NCI-H524 treated with DMSO at 0.1 percent for 48 hours (cell line): Measurements from ENCODE around the gene TGOLN2.
"Not testable (repeated sequence)": the region's sequence is repeated elsewhere in the genome, so short reads cannot be mapped to it uniquely, and the experiment has no call there.

Experiments
- DNase-seq: peaks from one replicate; lab custom pipeline; 2025; lab: John Stamatoyannopoulos, UW

The TGOLN2 gene

DNA sequence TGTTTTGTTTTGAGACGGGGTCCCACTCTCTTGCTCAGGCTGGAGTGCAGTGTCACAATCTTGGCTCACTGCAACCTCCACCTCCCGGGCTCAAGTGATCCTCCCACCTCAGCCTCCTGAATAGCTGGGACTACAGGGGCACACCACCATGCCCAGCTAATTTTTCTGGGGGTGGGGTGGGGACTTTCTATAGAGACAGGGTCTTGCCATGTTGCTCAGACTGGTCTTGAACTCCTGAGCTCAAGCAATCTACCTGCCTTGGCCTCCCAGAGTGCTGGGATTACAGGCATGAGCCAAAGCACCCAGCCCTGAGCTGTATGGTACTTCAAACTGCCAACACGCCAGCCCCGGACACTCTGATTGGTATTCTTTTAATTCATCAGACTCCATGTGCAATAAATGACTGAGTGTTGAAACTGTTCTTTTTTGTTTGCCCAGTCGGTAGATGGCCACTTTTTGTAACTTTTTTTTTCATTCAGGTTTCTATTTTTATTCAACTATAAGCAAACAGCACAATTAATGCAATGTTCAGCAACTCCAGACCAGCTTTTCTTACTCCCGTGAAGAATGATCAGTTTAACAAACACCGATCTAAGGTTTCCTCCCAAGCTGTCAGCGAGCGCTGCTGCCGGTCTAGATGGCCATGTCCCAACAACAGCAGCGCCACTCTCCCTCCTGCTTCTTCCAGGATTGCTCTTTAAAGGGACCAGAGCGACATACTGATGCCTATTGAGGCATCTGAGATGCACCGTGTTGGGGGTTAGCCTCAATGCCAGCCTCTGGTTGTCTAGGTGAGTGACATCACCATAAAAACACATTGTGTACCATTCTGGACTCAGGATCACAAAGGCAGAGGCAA is 12.5 kb upstream of the TGOLN2 start:
- DNase-seq: no peak

DNA sequence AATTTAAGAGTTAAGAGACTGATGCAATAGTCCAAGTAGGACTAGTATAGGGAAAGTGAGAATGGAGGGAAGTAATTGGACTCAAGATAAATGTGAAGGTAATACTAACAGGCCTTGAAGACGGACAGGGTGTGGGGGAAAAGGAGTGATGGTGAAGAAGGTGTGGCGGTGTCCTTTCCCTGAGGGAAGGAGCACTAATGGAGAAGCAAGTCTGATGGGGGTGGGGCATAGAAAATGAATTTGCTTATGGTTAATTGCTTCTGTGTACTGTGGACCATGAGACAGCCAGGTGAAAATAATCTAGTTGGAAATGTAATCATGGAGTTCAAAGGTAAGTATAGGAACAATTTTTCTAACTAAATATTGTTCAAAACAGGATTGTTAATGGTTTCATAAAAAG is 7.1 kb upstream of the TGOLN2 start:
- DNase-seq: no peak

DNA sequence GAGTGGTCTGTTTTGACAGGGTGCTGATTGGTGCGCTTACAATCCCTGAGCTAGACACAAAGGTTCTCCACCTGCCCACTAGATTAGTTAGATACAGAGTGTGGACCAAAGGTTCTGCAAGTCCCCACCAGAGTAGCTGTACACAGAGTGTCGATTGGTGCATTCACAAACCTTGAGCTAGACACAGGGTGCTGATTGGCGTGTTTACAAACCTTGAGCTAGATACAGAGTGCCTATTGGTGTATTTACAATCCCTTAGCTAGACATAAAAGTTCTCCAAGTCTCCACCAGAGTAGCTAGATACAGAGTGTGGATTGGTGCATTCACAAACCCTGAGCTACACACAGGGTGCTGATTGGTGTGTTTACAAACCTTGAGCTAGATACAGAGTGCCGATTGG is 6.1 kb upstream of the TGOLN2 start:
- DNase-seq: not testable (repeated sequence)

DNA sequence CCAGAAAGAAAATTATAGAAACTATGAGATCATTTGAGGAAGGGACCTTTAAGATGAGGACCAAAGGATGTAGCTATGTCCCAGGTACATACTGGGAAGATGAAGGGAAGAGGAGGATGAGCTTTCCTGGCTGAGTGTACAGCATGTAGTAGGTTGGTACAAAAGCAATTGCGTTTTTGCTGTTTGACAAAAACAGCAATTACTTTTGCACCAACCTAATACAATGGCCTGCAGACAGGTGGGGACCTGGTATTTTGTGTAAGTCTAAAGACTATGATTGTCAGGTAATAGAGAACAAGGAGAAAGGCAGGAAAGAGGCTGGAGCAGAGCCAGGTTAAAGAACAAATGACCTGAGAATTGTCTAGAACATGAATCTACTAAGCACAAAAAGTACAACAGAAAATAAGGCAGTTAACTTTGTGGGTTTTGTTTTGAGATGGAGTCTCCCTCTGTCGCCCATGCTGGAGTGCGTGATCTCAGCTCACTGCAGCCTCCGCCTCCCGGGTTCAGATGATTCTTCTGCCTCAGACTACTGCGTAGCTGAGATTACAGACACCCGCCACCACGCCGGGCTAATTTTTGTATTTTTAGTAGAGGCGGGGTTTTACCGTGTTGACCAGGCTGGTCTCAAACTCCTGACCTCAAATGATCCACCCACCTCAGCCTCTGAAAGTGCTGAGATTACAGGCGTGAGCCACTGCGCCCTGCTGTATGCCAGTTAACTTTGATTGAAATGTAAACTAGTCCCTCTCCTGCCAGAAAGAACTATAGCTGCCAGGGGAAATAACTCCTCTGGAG is 3.2 kb upstream of the TGOLN2 start:
- no peak for DNase-seq

DNA sequence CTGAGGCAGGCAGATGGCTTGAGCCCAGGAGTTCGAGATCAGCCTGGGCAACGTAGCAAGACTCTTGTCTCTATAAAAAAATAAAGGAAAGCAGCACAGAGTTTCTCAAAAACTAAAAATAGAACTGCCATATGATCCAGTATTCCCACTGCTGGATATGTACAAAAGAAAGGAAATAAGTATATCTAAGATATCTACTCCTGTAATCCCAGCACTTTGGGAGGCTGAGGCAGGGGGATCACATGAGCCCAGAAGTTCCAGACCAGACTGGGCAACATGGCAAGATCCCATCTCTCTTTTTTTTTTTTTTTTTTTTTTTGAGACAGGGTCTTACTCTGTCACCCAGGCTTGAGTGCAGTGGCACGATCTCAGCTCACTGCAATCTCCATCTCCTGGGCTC is 1.9 kb upstream of the TGOLN2 start:
- DNase-seq: not testable (repeated sequence)

DNA sequence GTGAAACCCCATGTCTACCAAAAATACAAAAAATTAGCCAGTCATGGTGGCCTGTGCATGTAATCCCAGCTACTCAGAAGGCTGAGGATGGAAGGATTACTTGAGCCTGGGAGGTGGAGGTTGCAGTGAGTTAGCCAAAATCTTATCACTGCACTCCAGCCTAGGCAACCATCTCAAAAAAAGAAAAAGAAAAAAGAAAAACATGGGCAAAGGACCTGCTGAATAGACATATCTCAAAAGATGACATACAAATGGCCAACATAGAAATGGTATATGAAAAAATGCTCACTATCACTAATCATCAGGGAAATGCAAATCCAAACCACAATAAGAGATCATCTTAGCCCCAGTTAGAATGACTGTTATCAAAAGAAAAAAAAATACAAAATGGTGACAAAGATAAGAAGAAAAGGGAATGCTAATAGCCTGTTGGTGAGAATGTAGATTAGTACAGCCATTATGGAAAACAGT is 1.4 kb upstream of the TGOLN2 start:
- no peak for DNase-seq

DNA sequence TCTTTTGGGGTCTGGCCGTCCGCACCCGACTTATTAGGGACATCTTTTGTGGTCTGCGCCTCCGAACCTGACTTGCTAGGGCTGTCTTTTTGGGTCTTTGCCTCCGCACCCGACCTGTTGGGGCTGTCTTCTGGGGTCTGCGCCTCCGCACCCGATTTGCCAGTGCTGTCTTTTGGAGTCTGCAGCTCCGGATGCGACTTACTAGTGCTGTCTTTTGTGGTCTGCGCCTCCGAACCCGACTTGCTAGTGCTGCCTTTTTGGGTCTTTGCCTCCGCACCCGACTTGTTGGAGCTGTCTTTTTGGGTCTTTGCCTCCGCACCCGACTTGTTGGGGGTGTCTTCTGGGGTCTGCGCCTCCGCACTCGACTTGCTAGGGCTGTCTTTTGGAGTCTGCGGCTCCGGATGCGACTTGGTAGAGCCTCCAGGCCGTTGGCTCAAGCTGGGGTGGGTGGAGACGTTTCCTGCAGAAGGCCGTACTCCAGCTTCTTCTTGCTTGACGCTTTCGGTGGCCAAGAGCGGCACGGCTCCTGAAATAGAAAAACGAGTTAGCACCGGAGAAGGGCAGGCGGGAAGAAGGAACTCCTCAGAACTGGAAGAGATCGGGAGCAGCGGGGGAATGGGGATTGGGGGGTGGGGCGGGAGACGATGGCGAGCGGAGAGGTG is 498 bp downstream of the TGOLN2 start:
- DNase-seq: no peak

DNA sequence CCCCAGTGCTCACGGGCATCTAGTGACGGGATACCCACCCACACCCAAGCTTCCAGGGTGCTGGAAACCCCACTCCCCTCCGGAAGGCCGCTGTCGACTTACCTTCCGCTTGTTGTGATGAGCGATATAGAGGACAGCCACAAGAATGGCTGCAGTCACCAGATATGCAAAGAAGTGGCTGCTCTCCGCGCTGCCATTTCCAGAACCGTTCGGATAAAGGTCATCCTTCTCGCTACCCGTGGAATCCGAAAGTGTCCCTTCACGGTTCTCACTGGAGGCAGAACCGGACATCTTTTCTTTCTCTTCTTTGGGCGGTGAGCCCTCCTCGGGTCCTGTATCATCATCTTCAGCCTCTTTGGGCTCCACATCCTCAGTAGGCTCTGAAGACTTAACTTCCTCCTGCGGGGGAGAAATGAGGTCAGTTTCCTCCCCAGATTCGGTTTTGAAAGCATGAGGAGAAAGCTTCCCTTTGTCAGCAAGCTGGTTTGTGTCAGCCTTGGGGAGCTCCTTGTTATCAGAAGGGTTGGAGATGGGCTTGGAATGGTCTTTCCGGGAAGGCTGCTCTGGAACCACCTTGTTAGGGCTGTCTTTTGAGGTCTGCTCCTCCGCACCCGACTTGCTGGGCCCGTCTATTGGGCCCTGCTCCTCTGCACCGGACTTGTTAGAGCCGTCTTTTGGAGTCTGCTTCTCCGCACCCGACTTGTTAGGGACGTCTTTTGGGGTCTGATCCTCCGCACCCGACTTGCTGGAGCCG is 1.2 kb downstream of the TGOLN2 start:
- DNase-seq: no peak

DNA sequence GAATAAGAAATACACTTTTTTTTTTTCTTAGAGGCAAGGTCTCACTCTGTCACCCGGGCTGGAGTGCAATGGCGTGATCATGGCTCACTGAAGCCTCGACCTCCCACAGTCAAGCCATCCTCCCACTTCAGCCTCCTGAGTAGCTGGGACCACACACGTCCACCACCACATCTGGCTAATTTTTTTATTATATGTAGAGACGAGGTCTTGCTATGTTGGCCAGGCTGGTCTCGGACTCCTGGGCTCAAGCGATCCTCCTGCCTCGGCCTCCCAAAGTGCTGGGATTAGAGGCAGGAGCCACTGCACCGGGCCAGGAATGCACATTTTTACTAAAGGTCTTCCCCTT is 2.4 kb downstream of the TGOLN2 start:
- no peak for DNase-seq

DNA sequence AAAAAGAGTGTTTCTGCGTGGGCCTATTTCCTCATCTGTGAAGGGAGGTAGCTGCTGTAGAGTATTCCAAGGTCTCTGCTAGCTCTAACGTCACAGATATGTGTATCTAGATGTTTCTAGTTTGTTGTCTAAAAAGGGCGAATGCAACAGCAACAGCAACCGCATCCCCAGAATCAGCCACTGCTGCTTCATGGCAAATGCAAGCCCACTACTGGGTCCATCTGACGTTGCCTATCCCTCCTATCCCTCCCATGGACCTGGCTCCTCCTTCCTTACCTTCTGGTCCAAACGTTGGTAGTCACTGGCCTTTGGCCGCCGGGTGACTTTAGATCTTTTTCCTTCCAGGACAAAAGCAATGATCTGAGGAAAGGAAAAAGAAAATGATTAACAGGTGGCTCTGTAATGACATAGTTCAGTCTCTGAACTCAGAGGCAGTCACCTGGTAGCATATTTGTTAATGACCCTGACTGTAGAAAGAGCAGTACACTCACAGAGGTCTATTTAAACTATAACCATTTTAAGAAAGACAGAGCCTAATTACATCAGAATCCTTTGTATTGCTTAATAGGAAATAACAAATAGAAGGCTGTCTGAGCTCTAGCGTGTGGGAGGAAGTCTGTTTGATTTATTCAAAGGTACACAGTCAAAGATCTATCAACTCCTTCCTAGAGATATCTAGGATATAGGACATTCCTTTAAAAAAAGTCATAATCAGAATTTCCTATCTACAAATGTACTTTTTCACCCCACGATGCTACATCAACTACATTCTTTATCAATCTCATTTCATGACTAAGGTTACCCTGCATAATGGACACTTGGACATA is 2.9 kb downstream of the TGOLN2 start:
- no peak for DNase-seq

DNA sequence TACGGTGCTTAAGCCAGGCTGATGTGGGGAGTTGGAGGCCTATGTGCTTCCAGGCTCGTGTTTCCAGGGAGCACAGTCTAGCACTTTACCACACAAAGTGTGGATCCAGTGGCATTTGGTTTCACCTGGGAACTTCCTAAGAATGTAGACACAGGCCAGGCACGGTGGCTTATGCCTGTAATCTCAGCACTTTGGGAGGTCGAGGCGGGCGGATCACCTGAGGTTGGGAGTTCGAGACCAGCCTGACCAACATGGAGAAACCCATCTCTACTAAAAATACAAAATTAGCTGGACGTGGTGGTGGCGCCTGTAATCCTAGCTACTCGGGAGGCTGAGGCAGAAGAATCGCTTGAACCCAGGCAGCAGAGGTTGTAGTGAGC is 3.8 kb downstream of the TGOLN2 start:
- not testable (repeated sequence) for DNase-seq

DNA sequence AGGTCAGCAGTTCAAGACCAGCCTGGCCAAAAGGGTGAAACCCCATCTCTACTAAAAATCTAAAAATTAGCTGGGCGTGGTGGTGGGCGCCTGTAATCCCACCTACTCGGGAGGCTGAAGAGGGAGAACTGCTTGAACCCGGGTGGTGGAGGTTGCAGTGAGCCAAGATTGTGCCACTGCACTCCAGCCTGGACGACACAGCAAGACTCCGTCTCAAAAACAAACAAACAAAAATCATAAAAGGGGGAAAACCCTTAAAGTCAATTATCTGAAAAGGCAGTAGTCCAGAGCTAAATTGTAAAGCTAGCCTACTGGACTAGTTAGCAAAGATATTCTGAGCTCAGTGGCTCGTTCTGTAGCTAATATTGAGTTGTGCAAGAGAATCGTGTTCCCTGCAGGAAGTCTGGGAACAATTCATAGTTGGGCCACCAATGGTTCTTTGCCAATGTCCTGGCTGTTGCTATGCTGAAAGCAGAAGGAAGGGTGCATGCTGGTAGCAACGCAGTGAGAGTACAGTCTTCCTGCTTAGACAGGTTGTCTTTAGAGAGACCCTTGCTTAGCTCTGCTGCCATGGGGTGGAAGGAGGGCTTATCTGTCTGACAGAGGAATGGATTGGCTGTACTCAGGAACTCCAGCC is 4.3 kb downstream of the TGOLN2 start:
- DNase-seq: no peak

DNA sequence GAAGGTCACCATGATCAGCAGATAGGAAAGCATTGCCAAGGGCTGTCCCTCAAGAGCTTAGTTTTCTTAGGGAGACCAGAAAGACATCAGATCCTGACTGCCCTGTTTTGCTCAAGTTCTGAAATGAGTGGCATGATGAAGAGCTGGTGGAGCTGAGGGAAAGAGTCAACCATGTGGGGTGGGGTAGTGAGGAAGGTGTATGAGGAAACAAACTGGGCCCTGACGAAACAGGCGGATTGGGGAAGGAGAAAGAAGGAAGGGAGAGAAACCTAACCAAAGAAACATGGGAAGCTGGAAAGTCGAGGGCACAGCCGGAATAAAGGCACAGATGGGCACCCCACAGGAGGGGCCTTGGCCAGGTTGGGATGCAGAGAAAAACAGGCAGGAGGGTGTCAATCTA is 8.0 kb downstream of the TGOLN2 start:
- DNase-seq: no peak

DNA sequence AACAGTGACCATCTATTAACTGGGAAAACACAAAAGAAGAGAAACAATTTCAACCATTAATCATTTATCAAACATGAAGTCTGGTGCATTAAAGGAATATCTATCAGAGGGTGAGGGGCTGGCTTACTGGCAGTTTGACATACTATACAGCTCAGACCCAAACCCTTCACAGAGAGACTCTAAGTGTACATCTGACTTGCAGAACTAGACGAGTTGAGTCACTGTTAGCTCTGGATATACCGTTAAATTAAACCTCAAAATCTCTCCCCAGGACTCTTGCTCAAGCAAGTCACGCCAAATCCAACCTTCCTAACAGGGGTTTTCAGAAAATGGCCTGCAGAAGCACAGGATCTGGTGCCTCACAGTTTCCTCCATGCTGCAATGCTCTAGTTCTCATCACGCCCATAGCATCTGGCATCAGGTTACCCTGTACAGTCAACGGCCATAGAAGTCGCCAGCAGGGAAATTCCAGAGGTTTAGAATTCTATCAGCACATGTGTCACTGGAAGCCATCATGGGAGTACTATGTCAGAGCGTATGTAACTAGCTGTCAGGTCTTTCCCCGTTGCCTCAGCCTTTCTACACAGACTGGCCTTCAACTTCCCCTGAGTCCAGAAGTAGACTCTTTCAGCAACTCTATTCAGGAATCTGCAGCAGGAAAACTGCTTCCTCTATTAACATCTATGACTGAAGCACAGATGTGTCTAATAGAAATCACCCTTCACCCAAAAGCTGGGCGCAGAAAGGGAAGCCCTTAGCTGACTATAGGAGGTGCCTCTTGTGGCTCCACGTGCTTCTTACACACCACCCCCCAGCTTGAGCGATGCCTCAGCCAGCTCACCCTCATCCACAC is 9.3 kb downstream of the TGOLN2 start:
- DNase-seq: no peak

DNA sequence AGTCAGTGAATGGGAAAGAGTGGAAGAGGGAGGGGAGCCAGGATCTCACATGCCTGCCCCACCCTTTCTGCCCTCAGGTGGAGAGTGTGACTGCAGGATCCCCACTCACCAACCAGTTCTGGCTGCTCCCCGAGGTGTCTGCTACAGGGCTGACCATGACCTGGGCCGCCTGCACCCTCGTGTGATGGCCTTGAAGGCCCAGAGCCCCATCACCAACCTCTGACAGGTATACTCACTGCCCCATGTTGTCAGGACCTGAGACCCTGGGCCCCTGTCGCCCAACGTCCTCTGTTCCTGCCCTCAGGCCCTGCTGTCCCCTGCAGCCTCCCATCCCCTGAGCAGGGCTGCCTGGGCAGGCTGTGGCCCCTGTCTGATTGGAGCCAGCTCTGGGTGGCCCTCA is 11.9 kb downstream of the TGOLN2 start:
- not testable (repeated sequence) for DNase-seq

DNA sequence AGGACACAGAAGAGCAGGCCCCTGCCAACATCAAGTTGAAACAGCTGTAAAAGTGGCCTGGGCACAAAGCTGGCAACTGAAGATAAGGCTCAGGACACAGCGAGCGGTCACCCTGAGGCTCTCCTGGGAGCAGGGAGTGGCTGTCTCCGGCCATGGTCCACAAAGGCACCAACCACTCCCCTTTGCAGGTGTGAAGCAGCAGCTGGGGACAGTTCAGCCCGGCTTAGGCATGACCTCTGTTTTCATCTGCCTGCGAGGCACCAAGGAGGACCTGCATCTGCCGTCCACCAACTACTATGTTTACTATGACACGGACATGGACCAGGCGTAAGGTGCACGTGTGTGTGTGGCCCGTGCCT is 12.9 kb downstream of the TGOLN2 start:
- DNase-seq: no peak

DNA sequence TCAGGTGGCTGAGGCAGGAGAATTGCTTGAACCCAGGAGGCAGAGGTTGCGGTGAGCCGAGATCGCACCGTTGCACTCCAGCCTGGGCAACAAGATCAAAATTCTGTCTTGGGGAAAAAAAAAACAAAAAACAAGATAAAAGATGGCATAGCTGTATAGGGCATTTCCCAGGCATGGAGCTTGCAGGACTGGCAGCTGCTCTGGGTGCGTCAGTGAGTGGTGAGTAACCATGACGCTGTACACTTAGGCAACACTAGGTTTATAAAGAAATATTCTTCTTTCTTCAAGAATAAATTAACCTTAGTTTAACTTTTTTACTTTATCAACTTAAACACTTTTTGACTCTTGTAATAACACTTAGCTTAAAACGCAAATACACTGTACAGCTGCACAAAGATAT is 15.4 kb downstream of the TGOLN2 start:
- no peak for DNase-seq

DNA sequence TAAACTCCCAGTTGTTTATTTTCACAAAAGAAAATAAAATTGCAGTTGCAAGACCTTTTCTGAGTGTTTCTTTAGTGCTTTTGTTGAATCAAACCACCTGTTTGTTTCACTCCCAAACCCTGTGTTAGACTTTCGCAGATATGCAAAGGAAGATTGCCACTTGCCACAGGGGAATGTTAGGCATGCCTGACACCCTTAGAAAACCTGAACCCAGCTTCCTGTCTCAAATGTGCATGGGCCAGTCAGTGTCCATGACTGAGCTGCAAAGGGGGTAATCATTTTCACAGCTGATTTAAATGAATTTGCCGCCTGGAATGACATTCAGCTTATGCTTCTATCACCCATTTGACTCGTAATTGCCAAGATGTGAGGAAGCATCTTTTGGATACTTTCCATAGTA is 17.5 kb downstream of the TGOLN2 start:
- no peak for DNase-seq

DNA sequence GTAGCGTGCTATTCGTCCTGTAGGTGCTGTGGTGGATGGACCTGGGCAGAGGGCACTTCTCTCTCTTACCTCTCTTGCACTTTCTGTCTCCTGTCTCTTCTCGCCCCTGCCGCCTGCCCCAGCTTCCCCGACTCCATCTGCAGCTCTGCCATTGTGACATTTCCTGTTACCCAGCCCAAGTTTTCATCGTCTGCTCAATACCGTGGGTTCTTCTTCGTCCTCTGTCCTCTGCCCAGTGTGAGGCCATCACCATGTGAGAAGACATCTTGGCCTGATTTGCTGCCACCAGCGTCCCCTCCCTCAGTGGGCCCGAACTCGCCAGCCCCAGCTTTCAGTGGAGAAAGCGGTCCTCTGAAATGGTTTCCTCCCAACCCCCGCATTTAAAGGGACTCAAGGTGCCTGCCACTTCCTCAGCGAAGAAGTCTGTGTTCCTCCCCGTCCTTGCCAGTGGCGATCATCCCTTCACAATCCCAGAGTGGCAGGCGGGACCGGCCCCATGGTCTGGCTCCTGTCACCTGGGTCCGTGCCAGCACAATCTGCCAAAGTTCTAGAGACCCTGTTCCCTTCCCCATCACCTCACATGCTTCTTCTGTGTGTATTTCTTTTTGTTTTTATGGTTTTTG is 18.0 kb downstream of the TGOLN2 start:
- DNase-seq: no peak
